ENCODE data around the gene HS3ST3A1. TPM values are rescaled to one million over a fixed set of nuclear protein-coding genes. Genes with fewer than 3 reads are reported as not detected.
A peak's percentile ranks its signal among the peaks of the same experiment; 100 is the strongest.

Gene HS3ST3A1
- total and polyA plus RNA-seq, 4 donors, result 0.18 to 8.0 (median 5.6) TPM

GRCh38 chr17:13520899-13521572 lies 80.7 kb downstream of the HS3ST3A1 start:
- Histone ChIP-seq H3K4me1 (ENCODE audit: control insufficient read depth in 5 of 5, insufficient read depth in 5 of 5, low read length in 5 of 5) (peaks cover 0 to 3% (median 0%) of the 10 kb centered on the region in 5 donors), H3K4me3 (no peak overlapping the region), H3K36me3 (ENCODE audit: control insufficient read depth in 4 of 4, insufficient read depth in 4 of 4, low read length in 4 of 4) (peaks cover 0 to 5% (median 0%) of the 10 kb centered on the region in 4 donors), H3K27me3 (ENCODE audit: control insufficient read depth in 3 of 3, insufficient read depth in 3 of 3, low read length in 2 of 3) (no peaks in the 10 kb centered on the region), H3K9me3 (ENCODE audit: control insufficient read depth in 4 of 4, insufficient read depth in 3 of 4, low read length in 3 of 4) (no peaks in the 10 kb centered on the region), H3K9ac (ENCODE audit: insufficient read depth in 1 of 2, low read length in 2 of 2) (no peak overlapping the region), H3K27ac (ENCODE audit: low read depth in 1 of 2, low read length in 1 of 2) (no peak overlapping the region)
- ATAC-seq (ENCODE audit: insufficient read depth, low FRiP score) (no peak), DNase-seq (no peak)
- no peak for TF ChIP-seq CTCF (IDR thresholded peaks at IDR 0.05; ENCODE audit: control extremely low read depth, extremely low read depth)
- 79 to 87% methylated on average over 6 of the region's 6 CpGs for WGBS, 2 donors

- DNase-seq, result no peak
- Histone ChIP-seq H3K4me1 (ENCODE audit: control insufficient read depth in 5 of 5, insufficient read depth in 5 of 5, low read length in 5 of 5) (peaks cover 0 to 2% (median 0%) of the 10 kb centered on the region in 5 donors), H3K9ac (ENCODE audit: insufficient read depth in 1 of 2, low read length in 2 of 2) (no peak overlapping the region), H3K36me3 (ENCODE audit: control insufficient read depth in 4 of 4, insufficient read depth in 4 of 4, low read length in 4 of 4) (peaks cover 0 to 5% (median 0%) of the 10 kb centered on the region in 4 donors), H3K27ac (ENCODE audit: low read depth in 1 of 2, low read length in 1 of 2) (no peak overlapping the region), H3K27me3 (ENCODE audit: control insufficient read depth in 3 of 3, insufficient read depth in 3 of 3, low read length in 2 of 3) (no peaks in the 10 kb centered on the region), H3K9me3 (ENCODE audit: control insufficient read depth in 4 of 4, insufficient read depth in 3 of 4, low read length in 3 of 4) (no peaks in the 10 kb centered on the region), H3K4me3 (no peak overlapping the region)
- WGBS, 2 donors, result 81 to 86% methylated on average over 2 of the region's 2 CpGs
- ATAC-seq (ENCODE audit: insufficient read depth, low FRiP score), result no peak
- no peak for TF ChIP-seq CTCF (IDR thresholded peaks at IDR 0.05; ENCODE audit: control extremely low read depth, extremely low read depth)
Measured at GRCh38 chr17:13518261-13519000, 83.3 kb downstream of the HS3ST3A1 start.

- H3K27ac ChIP-seq (ENCODE audit: low read depth in 1 of 2, low read length in 1 of 2), result no peak overlapping the region
- peaks cover 0 to 42% (median 12%) of the 10 kb centered on the region in 5 donors for H3K4me1 ChIP-seq (ENCODE audit: control insufficient read depth in 5 of 5, insufficient read depth in 5 of 5, low read length in 5 of 5)
- no peaks in the 10 kb centered on the region for H3K36me3 ChIP-seq (ENCODE audit: control insufficient read depth in 4 of 4, insufficient read depth in 4 of 4, low read length in 4 of 4)
- DNase-seq (peak; percentile 37 to 72 (median 61)), ATAC-seq (ENCODE audit: insufficient read depth, low FRiP score) (no peak)
- no peaks in the 10 kb centered on the region for H3K9me3 ChIP-seq (ENCODE audit: control insufficient read depth in 4 of 4, insufficient read depth in 3 of 4, low read length in 3 of 4)
- WGBS, 2 donors, result 71 to 79% methylated on average over 8 of the region's 8 CpGs
- peak overlapping the region in 1 of 2 donors; percentile 39 for H3K9ac ChIP-seq (ENCODE audit: insufficient read depth in 1 of 2, low read length in 2 of 2)
- no peak for TF ChIP-seq CTCF (IDR thresholded peaks at IDR 0.05; ENCODE audit: control extremely low read depth, extremely low read depth)
- no peak overlapping the region for H3K4me3 ChIP-seq
- H3K27me3 ChIP-seq (ENCODE audit: control insufficient read depth in 3 of 3, insufficient read depth in 3 of 3, low read length in 2 of 3), result no peaks in the 10 kb centered on the region
Measured at GRCh38 chr17:13513039-13513405, 88.7 kb downstream of the HS3ST3A1 start.

All from lung (tissue), 12 donors.